ENCODE data around the gene EPC2. TPM values are rescaled to one million over a fixed set of nuclear protein-coding genes. Genes with fewer than 3 reads are reported as not detected.

Gene EPC2
- total RNA-seq, 1 experiment from 2014 or later: 19.6 TPM

- RAD21 ChIA-PET (ENCODE audit: low non-redundant PET in 1 of 2, low total read pairs in 2 of 2, uncharacterized antibody in 2 of 2, unreplicated experiment in 2 of 2): no interaction called here
- Histone ChIP-seq H2AFZ (ENCODE audit: low read depth, low read length, poor library complexity, severe bottlenecking) (no peak overlapping the region), H3K9me2 (ENCODE audit: insufficient read depth) (no peaks in the 10 kb centered on the region), H3K27me3 (ENCODE audit: insufficient read depth, low read length) (no peaks in the 10 kb centered on the region), H3K27ac (ENCODE audit: low read depth, low read length) (no peak overlapping the region), H3K4me2 (ENCODE audit: low read length) (peak overlapping the region; percentile 24; the same call in 1 of the 2 replicates), H3K9ac (ENCODE audit: low read length) (no peak overlapping the region), H3K4me3 (replicated peaks in 1 of 2; ENCODE audit: low read depth in 1 of 2, low read length in 2 of 2) (no peak overlapping the region), H3K79me2 (ENCODE audit: insufficient read depth, low read length) (peaks cover 19% of the 10 kb centered on the region), H4K20me1 (ENCODE audit: insufficient read depth) (peaks cover 6% of the 10 kb centered on the region; the same call in 1 of the 2 replicates), H3K4me1 (ENCODE audit: control insufficient read depth in 1 of 2, insufficient read depth in 2 of 2, low read length in 2 of 2) (peaks cover 26 to 33% of the 10 kb centered on the region in 2 experiments), H3K36me3 (ENCODE audit: control insufficient read depth in 1 of 2, insufficient read depth in 2 of 2, low read length in 2 of 2) (no peaks in the 10 kb centered on the region), H3K9me3 (ENCODE audit: control insufficient read depth in 1 of 2, insufficient read depth in 1 of 2, low read depth in 1 of 2, low read length in 2 of 2) (no peaks in the 10 kb centered on the region)
- no peak for ATAC-seq
- no peak for DNase-seq (ENCODE audit: low read depth, low spot score)
- intact Hi-C loops (cut with micrococcal nuclease): loop anchor here (5.0 kb wide), 1 partner anchor 345 kb away; no protein-coding TSS in a partner anchor
- no TSS peak for BruUV-seq (replicated peaks)
- no peak for TF ChIP-seq EGR1 (IDR thresholded peaks at IDR 0.05; ENCODE audit: low read depth)
- TF ChIP-seq EZH2phosphoT487 (IDR thresholded peaks at IDR 0.05; ENCODE audit: borderline replicate concordance): no peak
- no peak for TF ChIP-seq SP1 (IDR thresholded peaks at IDR 0.05; ENCODE audit: low read depth)
- no peak for TF ChIP-seq POLR2AphosphoS5 (IDR thresholded peaks at IDR 0.05; ENCODE audit: low read depth, low read length)
- no peak for TF ChIP-seq MAX (IDR thresholded peaks at IDR 0.05)
- no peak for TF ChIP-seq SRF (IDR thresholded peaks at IDR 0.05; ENCODE audit: low read depth)
- TF ChIP-seq TCF7L2 (IDR thresholded peaks at IDR 0.05; ENCODE audit: borderline replicate concordance, extremely low read depth, insufficient read depth, insufficient read length): no peak
- no peak for TF ChIP-seq JUND (IDR thresholded peaks at IDR 0.05)
- no peak for TF ChIP-seq ZFX (IDR thresholded peaks at IDR 0.05)
- TF ChIP-seq ATF3 (IDR thresholded peaks at IDR 0.05): no peak
- TF ChIP-seq CBX3 (IDR thresholded peaks at IDR 0.05; ENCODE audit: low read depth): no peak
- no peak for TF ChIP-seq POLR2A (IDR thresholded peaks at IDR 0.05; ENCODE audit: borderline replicate concordance, extremely low read depth, insufficient read depth, insufficient read length)
- TF ChIP-seq CEBPB (IDR thresholded peaks at IDR 0.05; ENCODE audit: low read depth): no peak
- no peak for TF ChIP-seq ZBTB33 (IDR thresholded peaks at IDR 0.05; ENCODE audit: extremely low read depth, insufficient replicate concordance, low read length)
- TF ChIP-seq FOSL1 (IDR thresholded peaks at IDR 0.05; ENCODE audit: low read depth): no peak
- TF ChIP-seq CTCF (IDR thresholded peaks at IDR 0.05 in 2 of 3, conservative IDR thresholded peaks at IDR 0.05 in 1 of 3; ENCODE audit: borderline replicate concordance in 1 of 3, insufficient read depth in 1 of 3, low read depth in 2 of 3, low read length in 2 of 3): no peak
- TF ChIP-seq YY1 (IDR thresholded peaks at IDR 0.05; ENCODE audit: extremely low read depth, insufficient replicate concordance, low read depth, low read length): no peak
- POLR2A ChIA-PET: no interaction called here
- CTCF ChIA-PET: no interaction called here
Observed at GRCh38 chr2:148642112-148642744, 2.3 kb upstream of the EPC2 start.

All from HCT116 (cell line).